ENCODE results near the gene TREM1. TPM values are rescaled to one million over a fixed set of nuclear protein-coding genes. Genes with fewer than 3 reads are reported as not detected.

The TREM1 gene
- total RNA-seq, 1 donor from 2014 or later = 0.38 TPM

DNA sequence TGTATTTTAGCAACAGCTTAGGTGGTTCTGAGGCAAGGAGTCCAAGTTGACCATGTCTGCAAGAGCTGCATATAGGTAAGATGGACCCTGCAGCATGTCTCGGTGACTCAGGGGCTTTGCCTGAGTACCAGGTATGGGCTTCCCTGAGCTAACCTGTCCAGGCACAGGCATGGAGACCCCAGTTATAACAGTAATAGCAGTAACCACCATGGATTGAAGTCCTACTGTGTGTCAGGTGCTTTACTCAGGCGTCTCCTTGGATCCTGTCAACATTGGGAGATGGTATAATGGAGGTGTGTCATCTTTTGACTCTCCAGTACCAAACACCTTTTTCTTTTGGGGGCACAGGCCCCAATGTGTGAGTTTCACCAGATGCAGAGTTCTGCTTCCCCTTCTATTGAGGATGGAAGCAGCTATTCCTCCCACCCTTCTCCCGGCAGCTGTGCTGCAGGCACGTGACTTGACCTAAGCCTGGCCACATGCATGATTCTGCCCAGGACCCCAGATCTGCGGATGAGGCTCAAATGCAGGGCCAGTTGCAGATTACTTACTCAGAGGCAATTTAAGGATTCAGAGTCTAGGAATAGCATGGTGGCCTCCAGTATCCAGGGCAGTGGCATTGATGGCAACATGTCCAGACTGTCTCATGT is 13.8 kb downstream of the TREM1 start:
- H3K9me3 Mint-ChIP-seq (ENCODE audit: unreplicated experiment) = no peaks in the 10 kb centered on the region
- H3K27ac Mint-ChIP-seq (ENCODE audit: unreplicated experiment) = no peak overlapping the region
- no peaks in the 10 kb centered on the region for H3K27me3 Mint-ChIP-seq (ENCODE audit: unreplicated experiment)
- DNase-seq (ENCODE audit: low spot score) = no peak
- H3K4me1 Mint-ChIP-seq (ENCODE audit: unreplicated experiment) = peaks cover 6% of the 10 kb centered on the region
- H3K4me3 Mint-ChIP-seq (ENCODE audit: unreplicated experiment) = no peak overlapping the region
- no peaks in the 10 kb centered on the region for H3K36me3 Mint-ChIP-seq (ENCODE audit: low read depth, unreplicated experiment)
- TF ChIP-seq CTCF (IDR thresholded peaks at IDR 0.05; ENCODE audit: unreplicated experiment) = no peak

DNA sequence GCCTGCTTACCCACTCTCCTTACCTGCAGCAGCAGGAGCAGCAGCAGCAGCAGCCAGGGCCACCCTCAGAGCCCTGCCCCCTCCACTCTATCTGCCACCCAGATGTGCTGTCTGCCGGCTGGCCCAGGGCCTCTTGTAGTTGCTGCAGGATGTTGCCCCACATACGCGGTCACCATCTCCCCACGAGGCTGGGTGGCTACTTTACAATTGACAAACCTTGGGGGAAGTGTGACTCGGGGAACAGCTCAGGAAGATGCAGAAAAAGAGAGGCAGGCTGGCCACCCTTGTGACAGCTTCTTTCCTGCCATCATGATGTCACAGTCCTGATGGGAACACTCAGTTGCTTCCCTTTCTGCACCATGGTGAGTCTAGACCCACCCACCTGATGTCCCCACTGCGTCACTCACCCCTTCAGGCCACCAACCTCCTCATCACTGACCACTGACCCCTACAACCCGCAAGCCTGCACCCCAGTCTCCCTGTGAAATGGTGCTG is 14.5 kb downstream of the TREM1 start:
- DNase-seq (ENCODE audit: low spot score) = no peak
- TF ChIP-seq CTCF (IDR thresholded peaks at IDR 0.05; ENCODE audit: unreplicated experiment) = no peak
- peaks cover 6% of the 10 kb centered on the region for H3K4me1 Mint-ChIP-seq (ENCODE audit: unreplicated experiment)
- H3K4me3 Mint-ChIP-seq (ENCODE audit: unreplicated experiment) = no peak overlapping the region
- H3K27me3 Mint-ChIP-seq (ENCODE audit: unreplicated experiment) = no peaks in the 10 kb centered on the region
- no peak overlapping the region for H3K27ac Mint-ChIP-seq (ENCODE audit: unreplicated experiment)
- no peaks in the 10 kb centered on the region for H3K9me3 Mint-ChIP-seq (ENCODE audit: unreplicated experiment)
- H3K36me3 Mint-ChIP-seq (ENCODE audit: low read depth, unreplicated experiment) = no peaks in the 10 kb centered on the region

- TF ChIP-seq CTCF (IDR thresholded peaks at IDR 0.05; ENCODE audit: unreplicated experiment) = no peak
- H3K27ac Mint-ChIP-seq (ENCODE audit: unreplicated experiment) = no peak overlapping the region
- no peaks in the 10 kb centered on the region for H3K9me3 Mint-ChIP-seq (ENCODE audit: unreplicated experiment)
- no peak for DNase-seq (ENCODE audit: low spot score)
- no peak overlapping the region for H3K4me3 Mint-ChIP-seq (ENCODE audit: unreplicated experiment)
- H3K27me3 Mint-ChIP-seq (ENCODE audit: unreplicated experiment) = no peaks in the 10 kb centered on the region
- H3K4me1 Mint-ChIP-seq (ENCODE audit: unreplicated experiment) = peaks cover 2% of the 10 kb centered on the region
- no peaks in the 10 kb centered on the region for H3K36me3 Mint-ChIP-seq (ENCODE audit: low read depth, unreplicated experiment)
These were observed 16.8 kb downstream of the TREM1 start for GRCh38 chr6:41269716-41270115.

- Mint-ChIP-seq H3K36me3 (ENCODE audit: low read depth, unreplicated experiment) (no peaks in the 10 kb centered on the region), H3K9me3 (ENCODE audit: unreplicated experiment) (no peaks in the 10 kb centered on the region), H3K27ac (ENCODE audit: unreplicated experiment) (no peak overlapping the region), H3K4me1 (ENCODE audit: unreplicated experiment) (peaks cover 2% of the 10 kb centered on the region), H3K4me3 (ENCODE audit: unreplicated experiment) (no peak overlapping the region), H3K27me3 (ENCODE audit: unreplicated experiment) (no peaks in the 10 kb centered on the region)
- TF ChIP-seq CTCF (IDR thresholded peaks at IDR 0.05; ENCODE audit: unreplicated experiment) = no peak
- no peak for DNase-seq (ENCODE audit: low spot score)
These were observed 17.3 kb downstream of the TREM1 start for GRCh38 chr6:41269166-41269565.

GRCh38 chr6:41268478-41268877 is 18.0 kb downstream of the TREM1 start:
- Mint-ChIP-seq H3K27ac (ENCODE audit: unreplicated experiment) (no peak overlapping the region), H3K4me3 (ENCODE audit: unreplicated experiment) (no peak overlapping the region), H3K9me3 (ENCODE audit: unreplicated experiment) (no peaks in the 10 kb centered on the region), H3K36me3 (ENCODE audit: low read depth, unreplicated experiment) (no peaks in the 10 kb centered on the region), H3K27me3 (ENCODE audit: unreplicated experiment) (no peaks in the 10 kb centered on the region), H3K4me1 (ENCODE audit: unreplicated experiment) (peaks cover 2% of the 10 kb centered on the region)
- DNase-seq (ENCODE audit: low spot score) = no peak
- no peak for TF ChIP-seq CTCF (IDR thresholded peaks at IDR 0.05; ENCODE audit: unreplicated experiment)

Data from endothelial cell (in vitro differentiated cells).